Natural killer cell (primary cell): ENCODE data around the gene SMC2. TPM values are rescaled to one million over a fixed set of nuclear protein-coding genes. Genes with fewer than 3 reads are reported as not detected.

Experiments
- ATAC-seq, 3 donors: fragments of 150-1000 bp in 2 of 3; fragments of 200-7000 bp in 1 of 3; cut with Tn5 transposase; 1 replicate in 1 of 3; 2 replicates in 2 of 3; pipeline ENCODE4 v1.10.0; 2021; ENCODE audit warnings: mild to moderate bottlenecking in 2 of 3, moderate library complexity in 2 of 3
- DNase-seq, 2 donors: peaks; one replicate each; pipeline versions ENCODE4 v3.0.0 to v3.0.0-alpha.2; 2013 to 2021; ENCODE audit warnings: mixed read lengths in 1 of 2
- H3K27ac ChIP-seq: one replicate; pipeline ENCODE4 v1.5.1; 2013; ENCODE audit warnings: mild to moderate bottlenecking, low read length
- H3K27me3 ChIP-seq: one replicate; pipeline ENCODE4 v1.6.1; 2013; ENCODE audit warnings: low read length; ENCODE audit not compliant: control insufficient read depth, insufficient read depth
- H3K36me3 ChIP-seq: one replicate; pipeline ENCODE4 v1.6.1; 2013; ENCODE audit warnings: low read length; ENCODE audit not compliant: control insufficient read depth, insufficient read depth
- H3K4me1 ChIP-seq: one replicate; pipeline ENCODE4 v1.6.1; 2013; ENCODE audit warnings: low read length; ENCODE audit not compliant: control insufficient read depth, insufficient read depth
- H3K4me3 ChIP-seq: one replicate; pipeline ENCODE4 v1.5.1; 2013; ENCODE audit warnings: low read length
- H3K9me3 ChIP-seq: one replicate; pipeline ENCODE4 v1.6.1; 2013; ENCODE audit warnings: low read length; ENCODE audit not compliant: control insufficient read depth, insufficient read depth
- H3K27ac Mint-ChIP-seq, 2 donors: one replicate each; pipeline ENCODE4 v1.8.0; 2022; ENCODE audit warnings: mild to moderate bottlenecking in 2 of 2, mixed read lengths in 2 of 2, moderate library complexity in 1 of 2
- H3K27me3 Mint-ChIP-seq, 2 donors: one replicate each; pipeline ENCODE4 v1.8.0; 2022; ENCODE audit warnings: low read depth in 2 of 2, mixed read lengths in 2 of 2
- H3K36me3 Mint-ChIP-seq: one replicate; pipeline ENCODE4 v1.8.0; 2022; ENCODE audit warnings: mixed read lengths
- H3K4me1 Mint-ChIP-seq, 2 donors: one replicate each; pipeline ENCODE4 v1.8.0; 2022; ENCODE audit warnings: mixed read lengths in 2 of 2
- H3K4me3 Mint-ChIP-seq: one replicate; pipeline ENCODE4 v1.8.0; 2022; ENCODE audit warnings: mild to moderate bottlenecking, moderate library complexity, mixed read lengths
- H3K9me3 Mint-ChIP-seq, 2 donors: one replicate each; pipeline ENCODE4 v1.8.0; 2022; ENCODE audit warnings: mixed read lengths in 2 of 2
- WGBS: methylation state at CpG from one replicate; pipeline ENCODE4 v1.1.7; 2013; ENCODE audit warnings: missing lambda C conversion rate; ENCODE audit not compliant: insufficient coverage; 5-methylcytosine and 5-hydroxymethylcytosine counted together
- intact Hi-C: fragments of 100-400 bp; cut with micrococcal nuclease; formaldehyde crosslinking; loops from one replicate; pipeline ENCODE4 v1.14.2; 2022
- total RNA-seq, 4 donors: library from RNA; stranded (reverse); fragments of 120-200 nt in 1 of 4; gene quantifications; one replicate each; pipeline versions ENCODE4 v1.2.3 to v1.2.4, GENCODE V29; 2013 to 2022
- TF ChIP-seq, protein P1 (sequence below): fragments of 200-600 bp; IDR thresholded peaks from one replicate; pipeline ENCODE4 v1.8.0; 2022; ENCODE audit warnings: antibody characterized with exemption

SMC2 gene
- total RNA-seq, result 1 to 10 TPM; 6.7 to 9.9 (median 9.5) TPM
- total RNA-seq (2013), result 15.8 TPM

DNA sequence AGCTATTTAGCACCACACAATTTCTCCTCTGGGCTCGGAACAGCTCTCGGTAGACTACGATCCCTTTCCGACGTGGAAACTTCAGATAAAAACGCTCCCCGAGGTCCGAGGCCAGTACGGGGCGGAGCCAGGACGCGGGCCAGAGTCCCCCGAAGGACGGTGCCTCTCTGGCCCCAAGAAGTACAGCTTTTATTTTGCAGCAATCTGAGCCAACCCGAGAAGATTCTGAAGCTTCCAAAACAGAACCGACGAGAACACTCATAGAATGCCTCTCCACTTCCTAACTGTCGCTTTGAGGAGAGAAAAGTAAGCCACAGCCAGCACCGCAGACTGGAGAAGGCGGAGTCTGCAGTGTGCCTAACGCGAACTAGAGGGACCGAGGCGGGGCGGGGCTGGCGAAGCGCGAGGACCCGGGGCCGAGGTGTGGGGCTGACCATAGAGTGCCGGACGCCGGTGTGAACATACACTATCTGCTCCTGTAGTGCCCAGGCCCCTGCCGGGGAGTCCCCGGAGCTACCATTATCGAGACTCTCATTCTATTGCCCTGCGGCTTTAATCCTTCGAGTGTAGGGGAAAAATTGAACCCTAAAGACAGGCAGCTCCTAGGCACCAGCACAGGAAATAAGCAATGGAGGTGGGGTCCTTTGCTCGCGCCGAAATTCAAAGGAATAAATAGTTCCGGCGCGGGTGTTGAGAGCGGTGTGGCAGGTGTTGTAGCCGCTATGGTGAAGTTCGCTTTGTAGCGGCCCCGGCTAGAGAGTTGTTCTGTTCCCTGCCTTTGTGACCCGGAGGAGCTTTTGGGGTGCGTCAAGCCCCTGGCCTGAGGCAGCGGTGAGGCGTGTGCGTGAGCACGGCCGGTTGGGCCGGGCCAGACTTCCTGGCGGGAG, at the start of gene SMC2:
Gene SMC2 (plus strand): TSS at position 663 of the 887 bp plus-strand sequence. CDS start 1,076 bp downstream, outside the sequence.
- H3K36me3 Mint-ChIP-seq, result no peaks in the 10 kb centered on the region
- H3K27ac Mint-ChIP-seq, result peak within 1 kb of the TSS; percentile 95
- H3K27me3 Mint-ChIP-seq, result peaks cover 3 to 13% of the 10 kb centered on the region in 2 donors
- peaks cover 6% of the 10 kb centered on the region for H3K4me1 ChIP-seq
- H3K4me3 Mint-ChIP-seq, result peak within 1 kb of the TSS; percentile 98
- H3K9me3 Mint-ChIP-seq, result no peaks in the 10 kb centered on the region
- peaks cover 17 to 34% of the 10 kb centered on the region in 2 donors for H3K4me1 Mint-ChIP-seq
- WGBS, result under 1% methylated on average over 58 of the region's 58 CpGs
- no peaks in the 10 kb centered on the region for H3K27me3 ChIP-seq
- H3K27ac ChIP-seq, result peak within 1 kb of the TSS; percentile 95
- no peaks in the 10 kb centered on the region for H3K36me3 ChIP-seq
- ATAC-seq (peak; percentile 94 to 98 (median 96)), DNase-seq (peak; percentile 91 to 96)
- no peaks in the 10 kb centered on the region for H3K9me3 ChIP-seq
- intact Hi-C loops, result loop anchor here (5.0 to 10.0 kb wide), 3 partner anchors 651 to 1151 kb away; partner anchors contain the start of genes NIPSNAP3A and SLC44A1
- TF ChIP-seq, protein P1, sequence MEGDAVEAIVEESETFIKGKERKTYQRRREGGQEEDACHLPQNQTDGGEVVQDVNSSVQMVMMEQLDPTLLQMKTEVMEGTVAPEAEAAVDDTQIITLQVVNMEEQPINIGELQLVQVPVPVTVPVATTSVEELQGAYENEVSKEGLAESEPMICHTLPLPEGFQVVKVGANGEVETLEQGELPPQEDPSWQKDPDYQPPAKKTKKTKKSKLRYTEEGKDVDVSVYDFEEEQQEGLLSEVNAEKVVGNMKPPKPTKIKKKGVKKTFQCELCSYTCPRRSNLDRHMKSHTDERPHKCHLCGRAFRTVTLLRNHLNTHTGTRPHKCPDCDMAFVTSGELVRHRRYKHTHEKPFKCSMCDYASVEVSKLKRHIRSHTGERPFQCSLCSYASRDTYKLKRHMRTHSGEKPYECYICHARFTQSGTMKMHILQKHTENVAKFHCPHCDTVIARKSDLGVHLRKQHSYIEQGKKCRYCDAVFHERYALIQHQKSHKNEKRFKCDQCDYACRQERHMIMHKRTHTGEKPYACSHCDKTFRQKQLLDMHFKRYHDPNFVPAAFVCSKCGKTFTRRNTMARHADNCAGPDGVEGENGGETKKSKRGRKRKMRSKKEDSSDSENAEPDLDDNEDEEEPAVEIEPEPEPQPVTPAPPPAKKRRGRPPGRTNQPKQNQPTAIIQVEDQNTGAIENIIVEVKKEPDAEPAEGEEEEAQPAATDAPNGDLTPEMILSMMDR, result no peak
- H3K4me3 ChIP-seq, result peak within 1 kb of the TSS; percentile 77

GRCh38 chr9:104068546-104068945, 25.6 kb upstream of the SMC2 start:
- Histone ChIP-seq H3K27ac (no peak overlapping the region), H3K4me1 (no peaks in the 10 kb centered on the region), H3K36me3 (no peaks in the 10 kb centered on the region), H3K9me3 (no peaks in the 10 kb centered on the region), H3K4me3 (no peak overlapping the region), H3K27me3 (no peaks in the 10 kb centered on the region)
- no peak for DNase-seq
- intact Hi-C loops, result no loop called here
- Mint-ChIP-seq H3K27me3 (peaks cover 0 to 2% of the 10 kb centered on the region in 2 donors), H3K4me3 (no peak overlapping the region), H3K4me1 (no peaks in the 10 kb centered on the region), H3K9me3 (no peaks in the 10 kb centered on the region), H3K27ac (no peak overlapping the region), H3K36me3 (no peaks in the 10 kb centered on the region)
- WGBS, result 60% methylated on average over 1 of the region's 1 CpG
- no peak for ATAC-seq
- TF ChIP-seq, protein P1, result no peak

- no peaks in the 10 kb centered on the region for H3K4me1 Mint-ChIP-seq
- intact Hi-C loops, result no loop called here
- ATAC-seq (no peak), DNase-seq (no peak)
- no peaks in the 10 kb centered on the region for H3K9me3 Mint-ChIP-seq
- WGBS, result no CpG with 5 or more reads among the region's 1 CpG
- Histone ChIP-seq H3K27ac (no peak overlapping the region), H3K4me1 (no peaks in the 10 kb centered on the region), H3K4me3 (no peak overlapping the region), H3K9me3 (no peaks in the 10 kb centered on the region), H3K36me3 (no peaks in the 10 kb centered on the region), H3K27me3 (no peaks in the 10 kb centered on the region)
- H3K4me3 Mint-ChIP-seq, result no peak overlapping the region
- TF ChIP-seq, protein P1, result no peak
- no peak overlapping the region for H3K27ac Mint-ChIP-seq
- peaks cover 0 to 2% of the 10 kb centered on the region in 2 donors for H3K27me3 Mint-ChIP-seq
- no peaks in the 10 kb centered on the region for H3K36me3 Mint-ChIP-seq
Observed at GRCh38 chr9:104069288-104069687, 24.8 kb upstream of the SMC2 start.
